Gastroesophageal sphincter (tissue), 3 donors: Measurements from ENCODE around the gene MTHFD2L.

Source experiments
- CTCF ChIP-seq, 4 experiments: fragments of 200-600 bp in 2 of 4; fragments of 450-650 bp in 2 of 4; sonication (generic) in 1 of 4; IDR thresholded peaks; one replicate each; pipeline ENCODE4 v1.5.1; 2017 to 2019; ENCODE audit warnings: antibody characterized with exemption in 4 of 4, mild to moderate bottlenecking in 2 of 4, moderate library complexity in 2 of 4
- EP300 ChIP-seq: sonication (generic); formaldehyde crosslinking; IDR thresholded peaks from one replicate; pipeline ENCODE4 v1.6.1; 2017; ENCODE audit warnings: antibody characterized with exemption, mild to moderate bottlenecking
- POLR2A ChIP-seq, 2 donors: fragments of 450-650 bp; IDR thresholded peaks; one replicate each; pipeline ENCODE4 v1.6.1; 2017; ENCODE audit warnings: antibody characterized with exemption in 2 of 2, mild to moderate bottlenecking in 2 of 2, moderate library complexity in 1 of 2
- POLR2AphosphoS5 ChIP-seq: sonication (generic); formaldehyde crosslinking; IDR thresholded peaks from one replicate; pipeline ENCODE4 v1.6.1; 2017; ENCODE audit warnings: antibody characterized with exemption

- no peak for TF ChIP-seq EP300
- no peak for TF ChIP-seq CTCF (IDR thresholded peaks at IDR 0.05)
- TF ChIP-seq POLR2A (IDR thresholded peaks at IDR 0.05): no peak
- TF ChIP-seq POLR2AphosphoS5: no peak
Measured at GRCh38 chr4:74121643-74122579, 36.0 kb upstream of the MTHFD2L start.
